ACC112 (cell line): Measurements from ENCODE around the gene DOCK4.

Experiments used
- H2AFZ ChIP-seq: fragments of 200-600 bp; sonication (generic); one replicate; pipeline ENCODE4 v1.6.0; 2017; ENCODE audit warnings: antibody characterized with exemption, low read length; ENCODE audit not compliant: unreplicated experiment
- H3K27ac ChIP-seq: fragments of 200-600 bp; sonication (generic); 2 replicates; pipeline ENCODE4 v1.5.1; 2014; ENCODE audit warnings: low read depth, mild to moderate bottlenecking, antibody characterized with exemption, low read length, moderate library complexity
- H3K27me3 ChIP-seq: fragments of 200-600 bp; sonication (generic); 2 replicates; pipeline ENCODE4 v1.6.1; 2014; ENCODE audit warnings: mild to moderate bottlenecking, antibody characterized with exemption, low read length, moderate library complexity, mixed read lengths; ENCODE audit not compliant: insufficient read depth
- H3K36me3 ChIP-seq: fragments of 200-600 bp; sonication (generic); 2 replicates; pipeline ENCODE4 v1.6.1; 2016; ENCODE audit warnings: mild to moderate bottlenecking, antibody characterized with exemption, low read length, moderate library complexity, mixed read lengths; ENCODE audit not compliant: insufficient read depth
- H3K4me1 ChIP-seq: fragments of 200-600 bp; sonication (generic); one replicate; pipeline ENCODE4 v1.6.1; 2016; ENCODE audit warnings: low read length, mixed read lengths; ENCODE audit not compliant: insufficient read depth, unreplicated experiment, control insufficient read depth
- H3K4me3 ChIP-seq: fragments of 200-600 bp; sonication (generic); 2 replicates; pipeline ENCODE4 v1.5.1; 2014; ENCODE audit warnings: mild to moderate bottlenecking, low read depth, low read length
- H3K79me2 ChIP-seq: fragments of 200-600 bp; sonication (generic); one replicate; pipeline ENCODE4 v1.6.0; 2016; ENCODE audit warnings: low read length; ENCODE audit not compliant: control insufficient read depth, unreplicated experiment, insufficient read depth

The DOCK4 gene

DNA sequence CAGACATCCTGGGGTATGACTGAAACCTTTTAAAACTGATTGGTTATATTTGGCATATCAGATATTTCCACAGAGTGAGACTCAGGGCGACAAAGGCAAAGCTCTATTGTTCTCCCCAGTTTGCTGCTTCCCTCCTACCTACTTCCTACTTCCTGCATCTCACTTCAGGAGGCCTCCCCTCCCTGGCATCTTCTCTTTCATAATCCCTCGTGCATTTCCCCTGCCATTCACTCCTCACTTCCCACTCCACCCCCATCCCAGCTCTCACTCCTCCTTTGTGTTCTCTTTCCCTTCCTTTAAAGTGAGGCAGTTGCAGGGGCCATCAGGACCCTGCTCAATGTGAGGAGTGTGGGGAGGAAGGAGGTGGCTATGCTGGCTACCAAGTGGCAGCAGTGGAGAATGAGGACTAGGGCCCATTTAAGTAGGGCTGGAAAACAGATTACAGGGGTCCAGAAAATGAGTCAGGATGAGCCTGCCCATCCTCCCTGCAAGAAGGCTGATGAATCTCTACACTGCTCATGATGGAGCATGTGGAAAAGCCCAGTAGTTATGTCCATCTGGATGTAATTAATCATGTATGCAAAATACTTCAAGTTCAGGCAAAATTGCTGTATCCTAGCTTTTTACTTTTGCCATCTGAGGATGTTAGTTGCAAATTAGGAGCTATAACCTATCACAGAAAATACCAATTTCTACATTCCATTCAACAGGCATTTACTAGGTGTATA, 332.1 kb downstream of the DOCK4 start:
- no peaks in the 10 kb centered on the region for H3K4me1 ChIP-seq
- H3K79me2 ChIP-seq = no peaks in the 10 kb centered on the region
- H3K36me3 ChIP-seq = no peaks in the 10 kb centered on the region
- H2AFZ ChIP-seq = no peak overlapping the region
- H3K4me3 ChIP-seq = no peak overlapping the region
- H3K27me3 ChIP-seq = no peaks in the 10 kb centered on the region
- no peak overlapping the region for H3K27ac ChIP-seq

DNA sequence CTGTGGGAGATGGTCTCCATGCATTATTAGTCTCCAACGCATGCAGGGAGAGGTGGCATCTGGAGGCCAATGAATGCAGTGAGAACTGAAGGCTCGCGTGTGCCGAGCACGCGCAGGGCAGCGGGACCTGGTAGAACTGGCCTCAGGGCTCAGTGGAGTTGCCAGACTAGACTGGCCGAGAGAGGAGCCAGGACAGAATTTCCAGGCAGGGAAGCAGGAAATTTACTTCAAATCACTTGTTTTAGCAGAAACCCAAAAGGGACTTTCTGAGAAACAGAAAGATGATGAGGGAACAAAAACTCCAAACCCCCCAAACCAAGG, 332.9 kb downstream of the DOCK4 start:
- no peak overlapping the region for H2AFZ ChIP-seq
- no peaks in the 10 kb centered on the region for H3K36me3 ChIP-seq
- no peaks in the 10 kb centered on the region for H3K27me3 ChIP-seq
- no peaks in the 10 kb centered on the region for H3K79me2 ChIP-seq
- H3K4me3 ChIP-seq = no peak overlapping the region
- H3K27ac ChIP-seq = no peak overlapping the region
- no peaks in the 10 kb centered on the region for H3K4me1 ChIP-seq

DNA sequence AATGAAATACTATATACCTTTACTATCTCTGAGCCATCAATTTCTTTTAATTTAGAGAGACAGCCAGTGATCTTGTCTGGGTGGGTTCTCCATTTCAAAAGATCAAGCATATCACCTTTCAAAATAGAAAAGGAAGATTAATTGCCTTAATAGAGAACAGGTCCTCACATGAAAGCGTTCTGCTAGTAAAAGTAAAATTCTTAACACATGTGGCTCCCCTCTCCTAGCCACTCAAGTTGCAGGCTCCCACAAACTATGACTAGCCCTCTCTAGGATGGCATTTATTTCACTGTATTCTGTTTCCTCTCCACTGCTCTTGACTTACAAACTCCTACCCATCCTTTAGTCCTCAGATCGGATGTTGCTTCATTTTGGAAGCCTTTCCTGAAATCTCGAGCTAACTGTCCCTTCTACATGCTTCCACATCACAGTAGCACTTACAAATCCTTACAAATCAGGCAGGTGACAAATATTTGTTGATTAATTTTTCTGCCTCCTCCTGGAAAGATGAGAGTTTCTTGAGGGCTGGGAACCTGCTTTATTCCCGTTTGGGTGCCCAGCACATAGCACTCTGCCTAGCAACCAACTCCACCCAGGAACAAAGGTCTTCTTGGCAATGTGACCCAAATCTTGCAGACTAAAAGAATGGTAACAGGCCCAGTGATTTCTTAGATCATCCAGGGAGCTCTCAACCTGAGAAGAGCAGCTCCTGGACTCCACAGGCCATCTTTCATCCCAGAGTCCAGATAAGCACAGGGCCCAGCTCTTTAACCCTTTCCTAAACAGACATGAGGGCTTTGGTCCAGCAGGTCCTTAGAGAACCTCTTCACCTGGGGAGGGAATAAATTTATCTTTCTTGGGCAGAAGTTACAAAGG, 333.5 kb downstream of the DOCK4 start:
- Histone ChIP-seq H3K27me3 (no peaks in the 10 kb centered on the region), H3K79me2 (no peaks in the 10 kb centered on the region), H3K36me3 (no peaks in the 10 kb centered on the region), H3K27ac (no peak overlapping the region), H3K4me1 (no peaks in the 10 kb centered on the region), H2AFZ (no peak overlapping the region), H3K4me3 (no peak overlapping the region)

DNA sequence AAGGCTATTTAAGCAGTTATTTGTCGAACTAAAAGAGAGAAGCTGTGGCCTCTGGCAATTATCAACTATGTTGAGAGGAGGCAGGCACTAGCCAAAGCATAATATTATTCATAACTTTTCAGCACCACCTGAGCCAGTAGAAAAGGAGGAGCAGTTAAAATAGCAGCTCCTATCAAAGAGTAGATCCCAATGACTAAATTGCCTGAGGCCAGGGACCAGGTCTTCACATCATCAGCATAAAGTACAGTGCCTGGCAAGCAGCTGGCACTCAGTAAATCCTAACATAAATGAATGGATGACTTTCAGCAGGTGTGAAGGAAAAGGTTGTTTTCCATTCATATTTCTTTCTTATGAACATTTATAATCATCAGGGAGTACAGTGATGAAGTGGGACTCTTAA, 334.9 kb downstream of the DOCK4 start:
- Histone ChIP-seq H3K27me3 (no peaks in the 10 kb centered on the region), H3K36me3 (no peaks in the 10 kb centered on the region), H3K79me2 (no peaks in the 10 kb centered on the region), H3K4me3 (no peak overlapping the region), H3K4me1 (no peaks in the 10 kb centered on the region), H3K27ac (no peak overlapping the region), H2AFZ (no peak overlapping the region)

DNA sequence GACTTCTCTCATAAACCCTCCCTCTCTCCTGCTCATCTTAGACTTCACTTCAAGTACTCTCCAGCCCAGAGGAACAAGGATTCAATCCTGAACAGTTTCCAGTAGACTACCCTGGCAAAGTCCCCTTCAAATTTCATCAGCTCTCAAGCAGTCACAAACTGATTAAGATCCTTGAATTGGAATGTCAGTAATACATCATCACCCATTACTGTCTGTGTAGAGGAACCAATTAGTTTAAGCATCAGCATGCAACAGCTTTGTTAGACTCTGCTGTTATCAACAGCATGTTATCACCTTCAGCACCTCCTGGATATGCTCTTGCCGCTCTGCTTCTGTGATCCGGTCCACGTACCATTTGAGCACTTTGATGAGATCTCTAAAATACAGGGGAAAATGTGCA, 336.9 kb downstream of the DOCK4 start:
- Histone ChIP-seq H2AFZ (no peak overlapping the region), H3K4me1 (no peaks in the 10 kb centered on the region), H3K79me2 (no peaks in the 10 kb centered on the region), H3K27ac (no peak overlapping the region), H3K4me3 (no peak overlapping the region), H3K36me3 (no peaks in the 10 kb centered on the region), H3K27me3 (no peaks in the 10 kb centered on the region)

DNA sequence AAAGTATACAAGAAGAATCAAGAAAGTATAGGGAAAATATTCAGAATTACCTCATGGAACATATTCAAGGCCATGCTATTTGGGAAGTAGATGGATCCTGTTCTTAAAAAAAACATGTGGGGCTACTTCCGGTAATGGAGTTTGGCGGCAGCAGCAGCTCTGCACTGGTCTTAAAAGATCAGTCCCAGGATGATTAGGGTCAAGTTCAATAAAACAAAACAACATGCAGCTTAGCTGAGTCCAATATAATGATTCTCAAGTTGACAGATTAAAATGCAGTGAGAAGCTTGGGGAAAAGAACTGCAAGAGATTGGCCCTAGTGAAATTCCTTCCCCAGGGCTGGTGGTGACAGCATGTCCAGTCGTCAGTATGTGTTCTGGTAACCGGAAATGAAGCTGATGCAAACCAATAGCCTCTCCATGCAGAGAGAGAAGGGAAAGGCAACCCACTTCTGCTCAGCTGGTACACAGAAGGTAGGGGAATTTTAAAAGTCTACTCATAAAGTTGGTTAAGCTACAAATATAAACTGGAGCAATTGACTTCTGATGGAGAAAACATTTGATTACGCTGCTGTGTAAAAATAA, 338.8 kb downstream of the DOCK4 start:
- no peak overlapping the region for H2AFZ ChIP-seq
- H3K27ac ChIP-seq = no peak overlapping the region
- H3K27me3 ChIP-seq = no peaks in the 10 kb centered on the region
- no peak overlapping the region for H3K4me3 ChIP-seq
- no peaks in the 10 kb centered on the region for H3K4me1 ChIP-seq
- H3K36me3 ChIP-seq = no peaks in the 10 kb centered on the region
- no peaks in the 10 kb centered on the region for H3K79me2 ChIP-seq

DNA sequence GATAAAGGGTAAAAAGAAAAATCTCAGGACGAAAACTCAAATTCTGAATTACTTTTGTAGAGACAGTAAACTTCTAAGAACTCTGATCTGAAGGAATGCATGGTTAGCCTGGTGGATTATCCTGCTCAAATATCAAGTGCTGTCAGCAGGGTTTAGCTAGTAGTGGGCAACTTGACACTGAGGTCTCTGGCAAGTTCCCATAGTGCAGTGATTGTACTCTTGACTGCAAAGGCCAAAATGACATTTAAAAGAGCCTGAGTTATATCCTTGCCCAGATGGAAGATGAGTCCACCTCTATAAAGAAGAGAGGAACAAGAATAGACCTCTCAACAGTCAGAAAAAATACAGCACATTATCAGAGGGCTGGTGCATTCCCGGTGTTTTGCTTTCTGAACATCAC, 339.4 kb downstream of the DOCK4 start:
- H3K27ac ChIP-seq = no peak overlapping the region
- H3K4me3 ChIP-seq = no peak overlapping the region
- H2AFZ ChIP-seq = no peak overlapping the region
- H3K4me1 ChIP-seq = no peaks in the 10 kb centered on the region
- H3K27me3 ChIP-seq = no peaks in the 10 kb centered on the region
- H3K36me3 ChIP-seq = no peaks in the 10 kb centered on the region
- no peaks in the 10 kb centered on the region for H3K79me2 ChIP-seq

DNA sequence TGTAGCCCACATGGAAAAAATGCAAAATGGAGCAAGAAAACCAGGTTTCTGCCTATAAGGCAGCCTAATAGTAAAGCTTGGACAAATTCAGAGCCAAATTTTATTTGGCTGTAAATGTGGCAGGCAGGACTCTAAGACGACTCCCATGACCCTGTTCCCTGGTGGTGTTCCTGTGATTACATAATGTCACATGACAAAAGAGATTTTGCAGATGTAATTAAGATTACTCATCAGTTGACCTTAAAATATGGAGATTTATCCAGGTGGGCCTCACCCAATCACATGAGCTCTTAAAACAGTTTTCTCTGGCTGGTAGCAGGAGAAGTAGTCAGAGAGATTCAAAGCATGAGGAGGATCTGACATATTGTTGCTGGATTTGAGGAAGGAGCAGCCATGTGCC, 340.8 kb downstream of the DOCK4 start:
- no peak overlapping the region for H2AFZ ChIP-seq
- no peak overlapping the region for H3K4me3 ChIP-seq
- no peak overlapping the region for H3K27ac ChIP-seq
- no peaks in the 10 kb centered on the region for H3K4me1 ChIP-seq
- no peaks in the 10 kb centered on the region for H3K36me3 ChIP-seq
- H3K27me3 ChIP-seq = no peaks in the 10 kb centered on the region
- H3K79me2 ChIP-seq = no peaks in the 10 kb centered on the region

DNA sequence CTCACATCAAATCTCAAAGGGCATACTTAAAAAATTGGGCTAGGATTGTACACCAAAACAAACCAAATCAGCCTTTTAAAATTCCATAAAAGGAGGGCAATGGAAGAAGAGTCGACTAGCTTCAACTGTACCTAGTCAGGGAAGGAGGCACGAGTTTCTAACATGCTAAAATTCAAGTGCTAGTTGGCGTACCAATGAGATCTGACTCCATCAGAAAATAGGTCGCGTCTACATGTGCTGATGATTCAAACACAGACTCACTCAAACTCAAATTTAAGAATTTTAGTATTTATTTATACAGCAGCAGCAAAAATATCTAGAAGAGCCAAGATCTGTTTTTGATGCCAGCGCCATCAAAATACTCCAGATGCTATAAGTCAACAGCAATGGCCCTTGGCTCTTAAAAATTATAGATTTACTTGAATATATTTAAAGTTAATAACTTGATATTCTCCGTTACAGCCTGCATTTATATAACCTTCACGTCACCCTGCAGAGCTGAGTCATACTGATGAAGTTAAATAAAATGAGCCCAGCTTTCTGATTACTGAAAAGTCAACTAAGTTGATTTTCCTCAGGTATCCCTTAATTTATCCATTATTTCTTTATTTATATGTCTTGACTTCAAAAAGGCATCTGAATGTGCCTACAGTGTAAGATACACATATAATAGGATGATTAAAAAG, 341.8 kb downstream of the DOCK4 start:
- no peaks in the 10 kb centered on the region for H3K27me3 ChIP-seq

DNA sequence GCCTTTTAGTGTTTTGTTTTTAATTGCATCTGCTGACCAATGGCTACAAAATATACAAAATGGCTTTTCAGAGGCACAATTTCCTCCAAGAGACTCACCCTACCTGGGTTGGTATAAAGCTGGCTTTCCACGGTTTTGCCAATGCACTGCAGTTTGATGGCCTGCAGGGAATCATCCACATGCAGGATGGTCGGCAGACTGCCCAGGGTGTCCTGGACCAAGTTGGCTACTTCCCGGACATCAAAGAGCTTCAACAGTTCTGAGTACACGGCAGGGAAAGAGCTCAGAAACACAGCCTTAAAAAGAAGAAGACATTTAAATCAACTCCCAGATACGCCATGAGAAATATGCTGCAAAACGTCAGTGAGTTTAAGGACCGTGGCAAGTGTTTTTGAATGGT, 342.9 kb downstream of the DOCK4 start:
- Histone ChIP-seq H3K4me1 (no peaks in the 10 kb centered on the region), H3K36me3 (no peaks in the 10 kb centered on the region), H3K27ac (no peak overlapping the region), H3K79me2 (no peaks in the 10 kb centered on the region), H3K27me3 (no peaks in the 10 kb centered on the region), H2AFZ (no peak overlapping the region), H3K4me3 (no peak overlapping the region)

More for the DNA sequence above, 341.8 kb downstream of the DOCK4 start:
- Histone ChIP-seq H3K79me2 (no peaks in the 10 kb centered on the region), H2AFZ (no peak overlapping the region), H3K4me3 (no peak overlapping the region), H3K36me3 (no peaks in the 10 kb centered on the region), H3K27ac (no peak overlapping the region), H3K4me1 (no peaks in the 10 kb centered on the region)
